AG04449 (cell line): ENCODE results near the gene PAX3.

Experiments
- CTCF ChIA-PET: fragments of 350-600 bp; formaldehyde crosslinking; extraction: SDS; loops from one replicate; lab custom pipeline; 2021; ENCODE audit warnings: antibody characterized with exemption; lab: Yijun Ruan, JAX
- POLR2A ChIA-PET: fragments of 400-600, 350-600 bp; formaldehyde crosslinking; extraction: SDS; loops from one replicate; lab custom pipeline; 2020; ENCODE audit warnings: antibody characterized with exemption, inconsistent platforms; lab: Yijun Ruan, JAX
- DNase-seq: peaks from one replicate; pipeline ENCODE4 v3.0.0-alpha.2; 2010; ENCODE audit warnings: low read depth, low spot score
- H3K4me3 ChIP-seq: 2 replicates; pipeline ENCODE4 v1.5.1; 2011; ENCODE audit warnings: low read depth, mild to moderate bottlenecking, control low read depth, low read length
- TF ChIP-seq, protein P1 (sequence below): IDR thresholded peaks from one replicate; pipeline ENCODE4 v1.5.1; 2011; ENCODE audit warnings: mild to moderate bottlenecking, moderate library complexity, low read length, control low read depth, inconsistent platforms; ENCODE audit not compliant: insufficient read depth; ENCODE audit errors: missing control alignments

PAX3 gene

GRCh38 chr2:222298311-222299150 lies at the start of gene PAX3:
Gene PAX3, minus strand, starts transcription at chr2:222298998. Its CDS starts 383 bp downstream, at chr2:222298615.
- TF ChIP-seq, protein P1, sequence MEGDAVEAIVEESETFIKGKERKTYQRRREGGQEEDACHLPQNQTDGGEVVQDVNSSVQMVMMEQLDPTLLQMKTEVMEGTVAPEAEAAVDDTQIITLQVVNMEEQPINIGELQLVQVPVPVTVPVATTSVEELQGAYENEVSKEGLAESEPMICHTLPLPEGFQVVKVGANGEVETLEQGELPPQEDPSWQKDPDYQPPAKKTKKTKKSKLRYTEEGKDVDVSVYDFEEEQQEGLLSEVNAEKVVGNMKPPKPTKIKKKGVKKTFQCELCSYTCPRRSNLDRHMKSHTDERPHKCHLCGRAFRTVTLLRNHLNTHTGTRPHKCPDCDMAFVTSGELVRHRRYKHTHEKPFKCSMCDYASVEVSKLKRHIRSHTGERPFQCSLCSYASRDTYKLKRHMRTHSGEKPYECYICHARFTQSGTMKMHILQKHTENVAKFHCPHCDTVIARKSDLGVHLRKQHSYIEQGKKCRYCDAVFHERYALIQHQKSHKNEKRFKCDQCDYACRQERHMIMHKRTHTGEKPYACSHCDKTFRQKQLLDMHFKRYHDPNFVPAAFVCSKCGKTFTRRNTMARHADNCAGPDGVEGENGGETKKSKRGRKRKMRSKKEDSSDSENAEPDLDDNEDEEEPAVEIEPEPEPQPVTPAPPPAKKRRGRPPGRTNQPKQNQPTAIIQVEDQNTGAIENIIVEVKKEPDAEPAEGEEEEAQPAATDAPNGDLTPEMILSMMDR = no peak
- DNase-seq = peak; percentile 51
- ChIA-PET POLR2A (interaction anchor here (0.7 to 1.0 kb wide), 3 partner anchors 17 to 48 kb away, joined by 3 to 5 read pairs (median 3); no protein-coding TSS in a partner anchor), CTCF (interaction anchor here (1.1 to 1.4 kb wide), 2 partner anchors 12 to 19 kb away, joined by 3 read pairs; no protein-coding TSS in a partner anchor)
- peak within 1 kb of the TSS; percentile 70 for H3K4me3 ChIP-seq

- ChIA-PET POLR2A (no interaction called here), CTCF (no interaction called here)
- TF ChIP-seq, protein P1 = no peak
- H3K4me3 ChIP-seq = no peak overlapping the region
- DNase-seq = no peak
These were observed 42.5 kb upstream of the PAX3 start for GRCh38 chr2:222341331-222341730.

- TF ChIP-seq, protein P1 = no peak
- DNase-seq = no peak
- CTCF ChIA-PET = interaction anchor here (1.3 kb wide), 1 partner anchor 25 kb away, joined by 3 read pairs; no protein-coding TSS in a partner anchor
- no peak overlapping the region for H3K4me3 ChIP-seq
- POLR2A ChIA-PET = no interaction called here
These were observed 39.6 kb upstream of the PAX3 start for GRCh38 chr2:222338374-222338773.

DNA sequence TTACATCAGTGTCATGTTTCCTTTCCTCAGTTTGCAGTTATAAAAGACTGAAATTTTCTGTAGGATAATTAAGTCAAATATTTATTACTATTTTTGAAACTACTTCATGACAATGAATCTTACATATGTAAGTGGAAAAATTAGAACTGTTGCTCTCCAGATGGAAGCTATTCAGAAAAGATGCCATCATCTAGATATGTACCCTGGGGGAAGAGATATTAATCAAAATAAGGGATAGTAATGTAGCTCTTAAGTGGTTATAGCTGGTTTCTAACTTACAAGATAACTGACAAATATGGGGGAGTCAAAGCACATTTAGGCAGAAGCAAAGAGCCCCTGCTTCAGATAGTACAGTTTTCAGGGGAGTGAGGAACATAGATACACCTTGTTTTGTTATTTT lies 38.1 kb upstream of the PAX3 start:
- DNase-seq = no peak
- TF ChIP-seq, protein P1 = no peak
- H3K4me3 ChIP-seq = no peak overlapping the region
- POLR2A ChIA-PET = no interaction called here
- CTCF ChIA-PET = interaction anchor here (1.3 kb wide), 1 partner anchor 23 kb away, joined by 3 read pairs; no protein-coding TSS in a partner anchor

DNA sequence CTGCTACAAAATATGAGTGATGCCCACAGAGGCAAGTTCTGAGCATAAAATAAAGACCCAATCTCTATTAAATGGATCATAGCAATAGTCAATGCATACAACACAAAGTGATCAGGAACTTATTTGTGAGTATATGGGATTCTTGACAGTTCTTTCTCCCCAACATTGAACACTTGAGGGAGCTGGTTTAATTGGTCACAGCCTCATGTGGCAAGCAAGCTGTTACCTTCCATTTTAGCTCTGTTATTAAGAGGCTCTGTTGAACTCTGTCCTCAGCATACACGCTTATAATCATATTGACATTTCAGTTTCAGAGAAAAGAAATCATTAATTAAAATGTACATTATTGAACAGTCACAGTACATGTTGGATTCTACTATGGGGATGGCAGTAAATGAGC lies 37.6 kb upstream of the PAX3 start:
- CTCF ChIA-PET = no interaction called here
- H3K4me3 ChIP-seq = no peak overlapping the region
- TF ChIP-seq, protein P1 = no peak
- no peak for DNase-seq
- POLR2A ChIA-PET = no interaction called here

- TF ChIP-seq, protein P1 = no peak
- no peak for DNase-seq
- ChIA-PET POLR2A (no interaction called here), CTCF (no interaction called here)
- H3K4me3 ChIP-seq = no peak overlapping the region
These were observed 36.1 kb upstream of the PAX3 start for GRCh38 chr2:222334914-222335313.
